Measurements from ENCODE around the gene ZNF552.

ZNF552 gene

DNA sequence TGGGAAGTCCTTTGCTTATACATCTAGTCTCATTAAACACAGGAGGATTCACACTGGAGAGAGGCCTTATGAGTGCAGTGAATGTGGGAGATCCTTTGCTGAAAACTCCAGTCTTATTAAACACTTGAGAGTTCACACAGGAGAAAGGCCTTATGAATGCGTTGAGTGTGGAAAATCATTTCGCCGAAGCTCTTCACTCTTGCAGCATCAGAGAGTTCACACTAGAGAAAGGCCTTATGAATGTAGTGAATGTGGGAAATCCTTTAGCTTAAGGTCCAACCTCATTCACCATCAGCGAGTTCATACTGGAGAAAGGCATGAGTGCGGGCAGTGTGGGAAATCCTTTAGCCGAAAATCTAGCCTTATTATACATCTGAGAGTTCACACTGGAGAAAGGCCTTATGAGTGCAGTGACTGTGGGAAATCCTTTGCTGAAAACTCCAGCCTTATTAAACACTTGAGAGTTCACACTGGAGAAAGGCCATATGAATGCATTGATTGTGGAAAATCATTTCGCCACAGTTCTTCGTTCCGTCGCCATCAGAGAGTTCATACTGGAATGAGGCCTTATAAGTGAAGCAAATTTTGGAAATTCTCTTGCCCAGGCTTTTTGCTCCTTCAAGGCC is 35.4 kb downstream of the ZNF552 start:
- Histone ChIP-seq H3K79me2 (ENCODE audit: insufficient read depth, low read length) (peaks cover 92% of the 10 kb centered on the region), H3K36me3 (ENCODE audit: insufficient read depth, low read length) (peaks cover 68% of the 10 kb centered on the region), H3K4me1 (ENCODE audit: insufficient read depth, low read length) (no peaks in the 10 kb centered on the region), H2AFZ (ENCODE audit: low read depth, low read length) (no peak overlapping the region), H3K9ac (ENCODE audit: low read depth, low read length) (no peak overlapping the region), H3K27ac (ENCODE audit: low read length) (no peak overlapping the region), H3K4me2 (ENCODE audit: insufficient read depth, low read length) (no peak overlapping the region), H3K9me3 (ENCODE audit: insufficient read depth, low read length, severe bottlenecking) (peaks cover 7% of the 10 kb centered on the region), H3K27me3 (ENCODE audit: insufficient read depth, low read length, poor library complexity) (no peaks in the 10 kb centered on the region), H4K20me1 (ENCODE audit: insufficient read depth, low read length) (peaks cover 18% of the 10 kb centered on the region), H3K4me3 (ENCODE audit: low read depth in 1 of 2, low read length in 2 of 2) (no peak overlapping the region)
- TF ChIP-seq, protein P1, sequence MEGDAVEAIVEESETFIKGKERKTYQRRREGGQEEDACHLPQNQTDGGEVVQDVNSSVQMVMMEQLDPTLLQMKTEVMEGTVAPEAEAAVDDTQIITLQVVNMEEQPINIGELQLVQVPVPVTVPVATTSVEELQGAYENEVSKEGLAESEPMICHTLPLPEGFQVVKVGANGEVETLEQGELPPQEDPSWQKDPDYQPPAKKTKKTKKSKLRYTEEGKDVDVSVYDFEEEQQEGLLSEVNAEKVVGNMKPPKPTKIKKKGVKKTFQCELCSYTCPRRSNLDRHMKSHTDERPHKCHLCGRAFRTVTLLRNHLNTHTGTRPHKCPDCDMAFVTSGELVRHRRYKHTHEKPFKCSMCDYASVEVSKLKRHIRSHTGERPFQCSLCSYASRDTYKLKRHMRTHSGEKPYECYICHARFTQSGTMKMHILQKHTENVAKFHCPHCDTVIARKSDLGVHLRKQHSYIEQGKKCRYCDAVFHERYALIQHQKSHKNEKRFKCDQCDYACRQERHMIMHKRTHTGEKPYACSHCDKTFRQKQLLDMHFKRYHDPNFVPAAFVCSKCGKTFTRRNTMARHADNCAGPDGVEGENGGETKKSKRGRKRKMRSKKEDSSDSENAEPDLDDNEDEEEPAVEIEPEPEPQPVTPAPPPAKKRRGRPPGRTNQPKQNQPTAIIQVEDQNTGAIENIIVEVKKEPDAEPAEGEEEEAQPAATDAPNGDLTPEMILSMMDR (IDR thresholded peaks at IDR 0.05; ENCODE audit: borderline replicate concordance, extremely low read depth, low read length, poor library complexity, severe bottlenecking) = no peak
- TF ChIP-seq EZH2 (IDR thresholded peaks at IDR 0.05; ENCODE audit: borderline replicate concordance, low read depth, low read length, severe bottlenecking) = no peak
- DNase-seq (no peak), ATAC-seq (ENCODE audit: insufficient read depth, low read depth) (no peak)

DNA sequence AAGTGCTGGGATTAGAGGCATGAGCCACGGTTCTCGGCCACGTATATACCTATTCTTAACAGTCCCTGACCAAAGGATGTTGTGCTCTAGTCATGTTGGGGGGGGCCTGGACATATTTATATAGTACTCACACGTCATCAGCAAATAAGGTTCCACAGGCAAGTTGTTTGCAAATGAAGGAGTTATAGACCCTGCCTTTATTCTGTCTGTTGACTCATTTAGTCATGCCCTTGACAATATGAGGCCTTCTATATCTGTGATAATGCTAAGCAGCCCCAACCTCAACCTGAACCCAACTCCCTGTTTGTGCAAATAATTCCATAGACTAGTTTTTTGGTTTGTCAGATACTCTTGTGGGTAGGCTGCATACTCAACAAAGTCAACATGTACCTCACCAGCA is 36.4 kb downstream of the ZNF552 start:
- H3K36me3 ChIP-seq (ENCODE audit: insufficient read depth, low read length) = peaks cover 75% of the 10 kb centered on the region
- no peak for TF ChIP-seq EZH2 (IDR thresholded peaks at IDR 0.05; ENCODE audit: borderline replicate concordance, low read depth, low read length, severe bottlenecking)
- TF ChIP-seq, protein P1 (IDR thresholded peaks at IDR 0.05; ENCODE audit: borderline replicate concordance, extremely low read depth, low read length, poor library complexity, severe bottlenecking) = no peak
- peaks cover 95% of the 10 kb centered on the region for H3K79me2 ChIP-seq (ENCODE audit: insufficient read depth, low read length)
- no peak overlapping the region for H2AFZ ChIP-seq (ENCODE audit: low read depth, low read length)
- H3K27ac ChIP-seq (ENCODE audit: low read length) = no peak overlapping the region
- ATAC-seq (ENCODE audit: insufficient read depth, low read depth) (no peak), DNase-seq (no peak)
- H3K4me2 ChIP-seq (ENCODE audit: insufficient read depth, low read length) = no peak overlapping the region
- H3K4me3 ChIP-seq (ENCODE audit: low read depth in 1 of 2, low read length in 2 of 2) = no peak overlapping the region
- no peaks in the 10 kb centered on the region for H3K27me3 ChIP-seq (ENCODE audit: insufficient read depth, low read length, poor library complexity)
- H3K4me1 ChIP-seq (ENCODE audit: insufficient read depth, low read length) = no peaks in the 10 kb centered on the region
- peaks cover 23% of the 10 kb centered on the region for H4K20me1 ChIP-seq (ENCODE audit: insufficient read depth, low read length)
- H3K9me3 ChIP-seq (ENCODE audit: insufficient read depth, low read length, severe bottlenecking) = peaks cover 7% of the 10 kb centered on the region
- H3K9ac ChIP-seq (ENCODE audit: low read depth, low read length) = no peak overlapping the region

DNA sequence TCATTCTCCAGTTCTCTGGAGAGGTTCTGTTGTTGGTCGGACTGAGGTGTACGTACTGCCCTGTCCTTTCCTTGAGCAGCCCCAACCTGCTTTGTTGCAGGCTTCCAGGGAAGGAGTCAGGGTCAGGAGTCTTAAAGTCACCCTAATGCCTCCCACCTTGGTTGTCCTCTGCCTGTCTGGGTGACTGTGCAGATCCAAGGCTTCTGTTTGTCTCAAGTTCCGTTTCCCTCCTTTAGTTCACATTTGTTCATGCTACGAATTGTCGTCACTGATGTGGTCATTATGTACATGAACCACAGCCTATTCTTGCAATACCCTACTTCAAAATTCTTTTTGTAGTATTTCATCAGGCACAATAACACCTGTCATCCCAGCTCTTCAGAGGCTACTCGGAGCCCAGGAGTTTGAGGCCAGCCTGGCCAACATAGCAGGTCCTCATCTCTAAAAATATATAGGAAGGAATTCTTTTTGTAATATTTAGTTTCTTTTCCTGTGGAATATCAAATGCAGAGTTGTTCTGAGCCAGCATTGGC is 37.9 kb downstream of the ZNF552 start:
- H3K27me3 ChIP-seq (ENCODE audit: insufficient read depth, low read length, poor library complexity) = no peaks in the 10 kb centered on the region
- peaks cover 11% of the 10 kb centered on the region; the same call in 1 of the 2 replicates for H3K4me1 ChIP-seq (ENCODE audit: insufficient read depth, low read length)
- DNase-seq = no peak
- no peak overlapping the region for H2AFZ ChIP-seq (ENCODE audit: low read depth, low read length)
- H3K36me3 ChIP-seq (ENCODE audit: insufficient read depth, low read length) = peaks cover 90% of the 10 kb centered on the region
- H3K4me2 ChIP-seq (ENCODE audit: insufficient read depth, low read length) = no peak overlapping the region
- H3K79me2 ChIP-seq (ENCODE audit: insufficient read depth, low read length) = peaks cover 100% of the 10 kb centered on the region
- H3K4me3 ChIP-seq (ENCODE audit: low read depth in 1 of 2, low read length in 2 of 2) = no peak overlapping the region
- peaks cover 23% of the 10 kb centered on the region for H4K20me1 ChIP-seq (ENCODE audit: insufficient read depth, low read length)
- TF ChIP-seq EZH2 (IDR thresholded peaks at IDR 0.05; ENCODE audit: borderline replicate concordance, low read depth, low read length, severe bottlenecking) = no peak
- TF ChIP-seq, protein P1 (IDR thresholded peaks at IDR 0.05; ENCODE audit: borderline replicate concordance, extremely low read depth, low read length, poor library complexity, severe bottlenecking) = no peak
- no peak overlapping the region for H3K9ac ChIP-seq (ENCODE audit: low read depth, low read length)
- peaks cover 7% of the 10 kb centered on the region for H3K9me3 ChIP-seq (ENCODE audit: insufficient read depth, low read length, severe bottlenecking)
- no peak for ATAC-seq (ENCODE audit: insufficient read depth, low read depth)
- no peak overlapping the region for H3K27ac ChIP-seq (ENCODE audit: low read length)
